GM19099 (cell line): ENCODE results near the gene OLFM4.

Source experiments
- POLR2A ChIP-seq: IDR thresholded peaks from 3 replicates; pipeline ENCODE4 v1.6.1; 2011; ENCODE audit warnings: low read depth; ENCODE audit not compliant: insufficient read length; ENCODE audit errors: extremely low read depth

Gene OLFM4

DNA sequence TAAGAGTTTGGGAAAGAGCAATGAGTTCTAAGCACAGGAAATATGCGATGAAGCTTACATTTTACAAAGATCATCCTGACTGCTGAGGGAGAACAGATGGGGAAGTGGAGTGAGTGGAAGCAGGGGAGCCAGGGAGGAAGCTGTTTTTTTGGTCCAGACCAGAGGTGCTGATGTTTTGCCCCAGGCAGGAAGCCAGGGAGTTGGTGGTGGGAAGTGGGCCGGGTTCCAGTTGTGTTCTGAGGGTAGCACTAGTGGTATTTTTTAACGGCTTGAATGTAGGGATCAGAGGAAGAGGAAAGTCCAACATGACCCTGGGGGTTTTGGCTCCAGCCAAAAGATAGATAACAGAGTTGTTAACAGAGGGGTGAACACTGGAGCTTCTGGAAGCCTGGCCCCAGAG lies 20.7 kb upstream of the OLFM4 start:
- no peak for TF ChIP-seq POLR2A

DNA sequence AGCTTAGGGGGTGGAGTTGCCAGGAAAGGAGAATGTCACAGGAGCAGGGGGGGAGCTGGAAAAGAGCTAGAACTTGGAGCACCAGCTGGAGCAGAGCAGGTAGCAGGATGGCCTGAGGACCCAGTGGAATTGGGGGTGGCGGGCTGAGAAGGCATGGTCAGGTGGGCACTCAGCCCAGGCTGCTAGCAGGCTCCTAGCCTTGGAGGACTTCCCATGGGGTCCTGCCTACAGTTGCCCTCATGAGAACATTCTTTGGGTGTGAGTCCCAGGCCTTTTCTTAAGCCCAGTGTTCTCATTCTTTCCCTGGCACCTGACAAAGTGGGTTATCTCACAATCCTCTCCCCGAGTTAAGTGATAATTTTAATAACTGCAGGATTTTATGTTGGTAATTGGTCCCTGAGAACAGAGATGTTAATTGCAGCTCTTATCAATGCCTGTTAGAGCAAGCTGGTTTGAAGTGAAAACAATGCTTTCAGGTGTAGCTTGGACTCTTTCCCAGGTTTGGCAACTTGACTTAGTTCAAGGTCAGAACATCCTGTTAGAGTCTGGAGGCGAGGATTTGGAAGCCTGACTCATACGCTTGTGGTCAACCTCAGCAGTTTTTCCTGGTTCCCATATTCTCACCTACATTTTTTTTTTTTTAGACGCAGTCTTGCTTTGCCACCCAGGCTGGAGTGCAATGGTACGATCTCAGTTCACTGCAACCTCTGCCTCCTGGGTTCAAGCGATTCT lies 18.1 kb upstream of the OLFM4 start:
- no peak for TF ChIP-seq POLR2A

DNA sequence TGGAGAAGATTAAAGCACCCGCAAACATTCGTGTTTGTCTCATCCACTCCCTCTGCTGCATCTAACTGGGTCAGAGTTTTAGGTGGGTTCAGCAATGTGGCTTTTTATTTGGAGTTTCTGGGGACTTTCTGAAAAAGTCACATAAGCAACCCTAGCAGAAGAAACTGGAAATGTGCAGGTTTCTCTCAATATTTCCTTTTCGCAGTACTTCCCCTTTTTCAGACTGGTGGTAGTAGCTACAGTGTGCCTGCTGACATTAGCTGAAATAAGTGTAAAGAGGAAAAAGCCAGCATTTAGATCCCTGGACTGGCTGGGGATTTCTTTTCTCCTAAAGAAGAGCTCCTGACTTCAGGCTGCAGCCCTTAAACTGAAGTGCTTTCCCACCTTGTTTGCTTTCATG lies 15.9 kb upstream of the OLFM4 start:
- no peak for TF ChIP-seq POLR2A

DNA sequence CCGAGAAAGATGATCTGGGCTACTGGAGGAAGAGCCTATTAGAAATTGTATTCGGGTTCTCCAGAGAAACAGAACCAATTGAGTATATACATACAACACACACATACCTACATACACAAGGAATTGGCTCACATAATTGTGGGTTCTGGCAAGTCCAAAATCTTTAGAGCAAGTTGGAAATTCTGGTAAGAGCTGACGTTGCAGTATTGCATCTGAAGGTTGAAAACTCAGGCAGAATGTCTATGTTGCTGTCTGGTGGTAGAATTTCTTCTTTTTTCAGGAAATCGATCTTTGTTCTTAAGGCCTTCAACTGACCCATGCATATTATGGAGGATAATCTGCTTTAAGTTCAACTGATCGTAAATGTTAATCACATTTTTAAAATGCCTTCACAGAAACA lies 15.5 kb upstream of the OLFM4 start:
- no peak for TF ChIP-seq POLR2A

DNA sequence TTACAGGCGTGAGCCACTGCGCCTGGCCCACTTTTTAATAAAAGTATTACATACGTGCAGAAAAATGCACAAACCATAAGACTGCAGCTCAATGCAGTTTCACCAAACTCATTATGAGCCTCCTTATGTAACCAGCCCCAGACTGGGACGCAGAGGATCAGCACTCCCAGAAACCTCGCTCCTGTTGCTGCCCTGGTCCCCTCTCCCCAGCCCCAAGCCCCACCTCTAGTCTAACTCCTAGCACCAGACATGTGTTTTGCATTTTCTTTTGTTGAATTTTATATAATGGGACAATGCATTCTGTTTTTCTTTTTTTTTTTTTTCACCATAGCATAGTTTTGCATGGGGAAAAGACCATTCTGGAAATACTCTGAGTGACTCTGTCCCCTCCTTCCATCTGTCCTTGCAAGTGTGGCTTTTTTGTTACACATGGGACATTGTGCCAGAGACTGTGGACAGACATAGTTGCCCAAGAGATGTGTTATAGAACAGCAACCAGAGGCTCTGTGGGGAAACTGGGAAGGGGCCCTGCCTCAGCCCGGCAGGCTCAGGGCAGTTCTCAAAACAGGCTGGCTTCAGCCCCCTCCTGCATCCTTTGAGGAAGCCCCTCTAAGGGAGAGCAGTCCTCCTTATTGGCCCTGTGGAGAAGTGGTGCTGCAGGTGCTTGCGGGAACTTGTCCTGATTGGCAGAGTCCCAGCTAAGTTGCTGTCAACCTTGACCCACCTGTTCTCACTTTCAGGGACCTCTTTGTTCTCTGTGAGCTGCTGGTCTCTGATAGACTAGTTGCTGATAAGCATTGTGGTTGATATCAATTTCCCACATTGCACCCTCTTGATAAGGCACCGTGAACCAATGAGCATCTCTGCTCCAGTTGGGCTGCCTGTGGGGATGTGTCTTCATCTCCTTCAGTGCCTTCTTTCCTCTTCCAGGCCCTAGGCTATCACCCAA lies 13.8 kb upstream of the OLFM4 start:
- TF ChIP-seq POLR2A, result no peak

DNA sequence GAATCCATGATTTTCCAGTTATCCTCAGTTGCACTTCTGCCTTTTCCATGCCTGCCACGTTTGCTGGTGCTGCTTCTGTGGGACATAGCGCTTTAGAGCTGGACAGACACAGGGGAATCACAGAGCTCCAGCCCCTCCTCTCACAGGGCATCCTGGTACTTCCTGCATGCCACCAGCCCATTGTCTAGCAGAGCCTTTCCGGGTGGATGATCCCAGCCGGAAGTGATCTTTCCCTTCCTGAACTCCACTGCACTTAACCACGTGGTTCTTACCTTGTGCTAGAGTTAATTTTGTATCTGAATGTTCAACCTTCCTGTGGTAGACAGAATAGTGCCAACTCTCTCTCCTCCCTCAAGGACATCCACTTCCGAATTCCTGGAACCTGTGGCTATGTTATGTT lies 12.6 kb upstream of the OLFM4 start:
- TF ChIP-seq POLR2A, result no peak

DNA sequence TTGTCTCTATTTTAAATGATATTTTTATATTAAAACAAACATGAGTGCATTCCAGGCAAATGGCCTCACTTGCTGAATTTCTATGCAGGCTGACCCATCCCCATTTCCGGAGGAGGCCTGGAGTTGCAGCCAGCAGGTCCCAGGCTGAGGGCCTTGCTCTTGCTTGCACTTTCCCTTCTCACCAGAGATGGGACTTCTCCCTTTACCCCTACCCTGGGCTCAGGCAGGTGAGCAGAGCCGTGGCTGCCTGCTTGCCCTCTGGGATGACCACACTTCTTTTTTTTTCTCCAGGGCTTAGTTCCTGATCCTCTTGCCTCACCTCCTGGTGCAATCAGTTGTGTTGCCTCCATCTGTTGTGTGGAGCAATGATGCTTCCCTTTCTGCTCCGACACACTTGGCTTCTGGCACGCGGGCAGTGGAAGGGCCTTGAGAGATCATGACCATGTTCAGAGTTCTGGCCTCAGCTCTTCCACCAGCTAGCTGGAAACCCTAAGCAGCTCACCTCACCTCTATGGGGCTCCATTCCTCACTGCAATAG lies 11.1 kb upstream of the OLFM4 start:
- TF ChIP-seq POLR2A, result no peak

DNA sequence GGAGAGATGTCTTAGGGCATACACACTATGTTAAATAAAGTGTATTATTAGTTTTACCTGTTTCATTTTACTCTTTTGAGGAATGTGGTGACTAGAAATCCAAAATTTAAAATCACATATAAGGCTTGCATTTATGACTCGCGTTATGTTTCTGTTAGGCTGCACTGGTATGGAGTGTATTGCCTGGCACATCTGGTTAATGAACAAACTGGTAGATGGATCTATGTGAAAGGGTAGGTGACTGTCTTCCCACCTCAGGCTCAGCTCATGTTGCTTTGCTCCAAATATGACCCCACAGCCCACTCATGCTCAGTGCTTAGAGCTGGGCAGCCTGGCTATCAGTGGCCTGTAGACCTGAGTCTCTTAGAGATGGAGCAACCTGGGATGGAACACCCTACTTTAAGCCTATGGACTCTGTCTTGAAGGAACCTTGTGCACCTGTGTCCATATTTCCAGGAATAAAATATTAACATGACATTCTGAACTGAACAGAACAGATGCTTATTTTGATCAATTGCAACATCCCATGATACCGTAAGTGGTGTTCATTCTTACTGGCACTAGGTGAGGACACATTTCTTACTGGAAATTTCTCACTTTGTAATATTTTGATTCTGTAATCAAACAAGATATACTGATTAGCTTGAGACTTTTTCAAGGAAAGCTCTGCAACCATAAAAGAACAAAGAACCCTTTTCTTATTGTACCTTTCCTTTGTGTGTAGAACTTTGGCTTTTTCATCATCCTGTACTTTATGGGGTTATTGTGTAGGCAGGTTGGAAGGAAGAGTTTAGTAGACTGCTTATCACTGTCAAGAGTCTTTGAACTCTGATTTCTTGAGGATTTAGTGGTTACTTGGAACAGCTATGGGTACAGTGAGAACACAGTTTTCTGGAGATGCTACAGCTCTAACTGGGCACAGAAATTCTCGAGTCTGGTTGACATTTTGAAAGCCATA lies 9.6 kb upstream of the OLFM4 start:
- TF ChIP-seq POLR2A, result no peak

DNA sequence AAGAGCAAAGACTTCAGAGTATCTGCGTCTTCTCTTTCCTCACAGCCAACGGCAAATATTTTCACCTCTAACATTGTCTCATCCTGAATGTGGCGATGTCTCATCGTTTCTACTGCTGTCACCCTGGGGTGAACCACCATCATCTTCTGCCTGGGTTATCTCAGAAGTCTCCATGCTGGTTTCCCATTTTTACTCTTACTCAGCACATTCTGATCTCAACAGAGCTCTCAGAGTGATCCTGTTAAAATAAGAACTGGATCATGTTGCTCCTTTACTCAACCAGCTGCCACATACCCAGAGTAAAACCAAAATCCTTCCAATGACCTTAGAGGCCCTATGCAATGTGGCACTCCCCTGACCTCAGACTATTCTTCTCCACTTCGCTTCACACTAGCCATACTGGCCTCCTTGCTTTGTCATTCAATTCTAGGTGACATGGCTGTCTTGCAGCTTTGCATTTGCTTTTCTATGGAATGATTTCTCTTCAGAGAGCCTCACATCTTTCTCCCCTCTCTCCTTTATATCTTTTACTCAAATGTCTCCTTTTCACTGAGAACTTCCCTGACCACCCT lies 7.8 kb upstream of the OLFM4 start:
- TF ChIP-seq POLR2A, result no peak

DNA sequence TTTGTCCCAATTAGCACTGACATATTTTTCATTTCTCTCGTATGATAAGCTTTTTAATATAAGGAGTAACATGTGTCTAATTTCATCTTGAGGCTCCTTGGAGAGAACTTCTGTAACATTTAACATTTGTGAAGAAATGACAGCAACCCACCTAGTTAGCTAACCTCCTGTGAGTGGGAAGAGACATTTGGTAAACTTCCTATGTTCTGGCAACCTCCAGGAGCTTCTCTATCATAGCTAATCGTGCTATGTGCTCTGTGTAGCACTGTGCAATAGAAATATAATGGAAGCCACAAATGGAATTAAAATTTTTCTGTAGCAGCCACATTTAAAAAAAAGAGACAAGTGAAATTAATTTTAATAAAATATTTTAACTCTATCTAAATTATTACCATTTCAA lies 5.4 kb upstream of the OLFM4 start:
- no peak for TF ChIP-seq POLR2A

DNA sequence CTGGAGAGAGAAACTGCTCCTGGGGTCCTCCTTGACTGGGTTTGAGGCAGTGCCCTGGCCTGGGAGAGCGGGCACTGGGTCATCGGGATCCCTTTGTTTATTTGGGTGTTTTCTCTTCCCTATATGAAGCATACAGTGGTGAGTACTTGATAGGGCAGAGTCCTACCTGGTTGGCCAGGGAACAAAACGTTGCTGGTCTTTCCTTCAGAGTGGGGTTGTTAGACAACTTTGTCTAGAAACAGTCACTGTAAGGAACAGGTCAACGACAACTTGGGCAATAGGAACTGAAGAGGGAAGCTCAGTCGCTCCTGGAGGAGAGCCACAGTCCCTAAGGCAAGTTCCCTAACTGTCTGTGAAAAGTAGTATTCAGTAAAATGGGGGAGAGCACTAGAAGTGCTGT lies 550 bp upstream of the OLFM4 start:
- TF ChIP-seq POLR2A, result no peak

DNA sequence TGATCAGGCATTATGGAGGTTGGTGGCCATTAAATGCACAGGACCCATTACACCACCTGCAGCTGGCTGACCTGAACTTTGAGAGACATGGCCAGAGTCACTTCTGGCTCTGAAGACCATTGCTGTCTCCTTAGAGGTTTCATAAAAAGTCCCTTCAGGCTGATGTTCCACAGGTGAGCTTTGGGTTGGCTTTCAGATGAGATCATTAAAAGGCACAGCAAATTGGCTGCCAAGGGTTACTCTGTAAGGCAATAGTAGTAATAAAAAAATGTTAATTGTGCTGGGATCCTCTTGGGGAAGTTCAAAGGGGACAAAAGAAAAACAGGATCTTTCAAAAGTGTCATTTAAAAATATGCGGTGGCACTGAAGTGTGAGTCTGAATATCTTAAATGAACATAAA lies 4.2 kb downstream of the OLFM4 start:
- TF ChIP-seq POLR2A, result no peak

DNA sequence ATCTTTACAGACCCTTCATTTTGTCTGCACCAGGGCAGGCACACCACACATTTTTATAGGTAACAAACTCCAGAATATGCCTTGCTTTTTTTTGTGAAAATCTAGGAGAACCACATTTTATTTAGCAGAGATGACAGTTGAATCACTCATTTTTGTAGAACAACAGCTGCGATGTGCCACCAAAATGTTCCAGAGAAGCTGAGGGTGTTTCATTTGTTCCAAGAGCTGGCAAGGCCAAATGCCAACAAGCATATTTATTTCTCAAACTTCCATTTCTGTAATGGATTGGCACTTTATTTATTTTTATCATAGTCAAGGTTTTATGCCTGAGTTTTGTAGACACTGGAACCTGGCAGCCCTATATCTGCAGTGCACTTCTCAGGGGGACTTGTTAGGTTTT lies 10.4 kb downstream of the OLFM4 start:
- no peak for TF ChIP-seq POLR2A

DNA sequence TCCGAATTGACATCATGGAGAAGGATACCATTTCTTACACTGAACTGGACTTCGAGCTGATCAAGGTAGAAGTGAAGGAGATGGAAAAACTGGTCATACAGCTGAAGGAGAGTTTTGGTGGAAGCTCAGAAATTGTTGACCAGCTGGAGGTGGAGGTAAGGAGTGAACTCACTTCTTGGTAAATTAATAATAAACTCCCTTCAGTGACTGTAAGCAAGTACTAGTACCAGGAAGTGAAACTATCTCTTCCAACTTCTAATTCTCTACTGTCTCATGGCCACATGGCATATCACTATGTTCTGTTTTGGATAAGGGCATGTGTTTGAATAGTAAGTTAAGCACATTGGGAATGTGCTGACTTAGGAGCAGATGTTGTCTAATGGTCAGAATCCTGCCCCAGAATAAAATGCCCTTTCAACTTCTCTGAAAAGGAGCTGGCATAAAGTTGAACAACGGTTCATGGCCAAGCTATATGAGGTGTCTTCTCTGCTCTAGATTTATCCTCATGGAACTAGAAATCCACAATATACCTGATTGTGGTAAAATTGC lies 13.4 kb downstream of the OLFM4 start:
- no peak for TF ChIP-seq POLR2A
